WI38 (cell line): ENCODE results near the gene TM6SF1.
"Not testable (repeated sequence)": the region's sequence is repeated elsewhere in the genome, so short reads cannot be mapped to it uniquely, and the experiment has no call there.

Experiments
- H3K4me3 ChIP-seq: 2 replicates; pipeline ENCODE4 v1.5.1; 2011; ENCODE audit warnings: low read depth, mild to moderate bottlenecking, control low read depth, low read length
- CTCF ChIP-seq: IDR thresholded peaks from 2 replicates; pipeline ENCODE4 v1.5.1; 2012; ENCODE audit warnings: low read depth, mild to moderate bottlenecking, control low read depth, low read length

Gene TM6SF1

DNA sequence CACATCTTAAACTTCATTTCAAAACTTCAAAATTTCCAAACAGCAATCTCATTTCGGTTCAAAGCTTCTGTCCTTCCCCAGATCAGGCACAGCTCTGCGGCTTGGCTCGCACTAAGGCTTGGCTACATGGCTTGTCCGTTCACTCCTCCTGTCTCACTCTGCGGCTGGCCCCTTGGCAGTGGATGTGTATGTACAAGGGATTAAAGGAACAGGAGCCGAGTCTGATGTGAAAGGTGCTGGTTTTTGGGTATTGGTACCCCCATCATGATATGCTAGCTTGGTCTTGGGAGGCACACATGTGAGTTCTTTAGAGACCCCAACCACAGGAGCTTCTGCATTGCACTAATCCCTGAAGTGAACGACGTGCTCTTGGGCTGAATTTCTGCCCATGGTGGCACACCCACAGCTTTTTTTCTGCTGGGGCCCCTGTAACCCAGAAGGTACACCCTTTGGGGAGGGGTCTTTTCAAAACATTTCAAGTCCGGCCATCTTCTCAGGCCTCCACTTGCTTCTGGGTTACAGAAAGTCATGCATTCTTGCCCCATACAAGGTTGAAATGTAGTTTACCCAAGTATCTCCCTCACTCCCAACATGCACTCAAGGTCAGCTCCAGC is 12.6 kb downstream of the TM6SF1 start:
- no peak overlapping the region for H3K4me3 ChIP-seq
- no peak for TF ChIP-seq CTCF

DNA sequence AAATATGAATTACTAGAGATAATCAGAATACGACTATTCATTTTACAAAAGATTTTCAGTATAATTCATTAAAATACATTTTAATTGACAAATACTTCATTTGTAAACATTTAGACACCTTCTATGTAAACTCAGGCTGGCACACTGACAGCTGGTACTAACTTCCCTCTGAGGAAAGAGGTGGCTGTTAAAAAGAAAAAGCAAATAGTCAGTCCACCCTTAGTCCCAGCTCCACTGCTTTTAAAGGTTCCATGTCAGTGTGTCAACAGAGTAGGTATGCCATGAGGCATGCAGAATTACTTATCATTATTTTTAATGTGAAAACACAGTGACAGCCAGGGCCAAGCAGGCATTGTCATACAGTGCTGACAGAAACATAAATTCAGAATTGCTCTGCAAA is 16.1 kb downstream of the TM6SF1 start:
- no peak overlapping the region for H3K4me3 ChIP-seq
- TF ChIP-seq CTCF = no peak

DNA sequence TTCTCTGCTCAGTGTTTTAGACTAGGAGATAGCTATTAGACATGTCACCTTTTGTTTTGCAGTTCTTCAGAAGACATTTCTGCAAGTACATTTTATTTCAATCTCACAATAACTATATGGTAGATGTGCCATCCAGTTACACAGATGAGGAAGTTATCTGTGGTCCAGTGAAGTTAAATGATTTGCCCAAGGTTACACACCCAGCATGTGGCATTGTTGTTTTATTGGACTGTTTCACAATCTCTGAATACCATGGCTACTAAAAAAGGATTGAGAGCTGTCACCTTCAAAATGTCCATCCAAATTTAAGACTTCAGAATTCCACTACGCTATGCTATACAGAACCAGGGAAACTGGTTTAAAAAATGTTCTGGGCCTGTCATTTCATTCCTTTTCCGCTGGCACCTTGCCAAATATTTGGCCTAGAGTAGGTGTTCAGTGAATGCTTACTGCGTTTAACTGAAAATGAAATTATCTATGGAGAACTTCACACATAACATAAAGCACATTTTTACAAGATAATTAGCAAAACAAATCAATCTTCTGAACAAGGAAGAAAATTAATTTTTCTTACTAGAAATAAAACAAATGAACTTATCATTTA is 20.2 kb downstream of the TM6SF1 start:
- no peak for TF ChIP-seq CTCF

DNA sequence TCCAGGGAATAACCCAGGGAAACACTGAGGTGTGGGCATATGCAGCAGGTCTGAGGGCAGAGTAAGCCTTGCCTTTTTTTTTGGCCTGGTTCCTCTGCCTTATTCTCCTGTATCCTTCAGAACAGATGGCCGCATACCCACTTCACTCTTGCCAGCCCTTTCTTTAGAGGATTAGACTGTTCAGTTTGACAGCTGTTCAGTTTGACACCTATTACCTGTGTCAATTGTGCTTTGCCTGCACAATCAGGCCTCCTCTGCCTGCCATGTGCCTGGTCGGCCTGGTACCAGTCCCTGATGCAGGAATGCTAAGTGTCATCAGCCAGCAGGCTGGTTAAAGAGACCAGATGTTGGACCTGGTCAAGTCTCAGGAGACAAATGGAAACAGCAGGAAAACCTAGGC is 22.3 kb downstream of the TM6SF1 start:
- no peak overlapping the region for H3K4me3 ChIP-seq
- no peak for TF ChIP-seq CTCF

More for the DNA sequence above, 20.2 kb downstream of the TM6SF1 start:
- no peak overlapping the region for H3K4me3 ChIP-seq

GRCh38 chr15:83132861-83133523 is 25.5 kb downstream of the TM6SF1 start:
- no peak overlapping the region for H3K4me3 ChIP-seq
- no peak for TF ChIP-seq CTCF

DNA sequence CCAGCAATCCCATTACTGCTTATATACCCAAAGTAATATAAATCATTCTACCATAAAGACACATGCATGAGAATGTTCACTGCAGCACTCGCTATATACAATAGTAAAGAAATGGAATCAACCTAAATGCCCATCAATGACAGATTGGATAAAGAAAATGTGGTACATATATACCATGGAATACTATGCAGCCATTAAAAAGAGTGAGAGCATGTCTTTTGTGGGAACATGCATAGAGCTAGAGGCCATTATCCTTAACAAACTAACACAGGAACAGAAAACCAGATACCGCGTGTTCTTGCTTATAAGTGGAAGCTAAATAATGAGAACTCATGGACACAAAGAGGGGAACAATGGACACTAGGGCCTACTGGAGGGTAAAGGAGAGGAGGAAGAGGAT is 34.7 kb downstream of the TM6SF1 start:
- H3K4me3 ChIP-seq = not testable (repeated sequence)

DNA sequence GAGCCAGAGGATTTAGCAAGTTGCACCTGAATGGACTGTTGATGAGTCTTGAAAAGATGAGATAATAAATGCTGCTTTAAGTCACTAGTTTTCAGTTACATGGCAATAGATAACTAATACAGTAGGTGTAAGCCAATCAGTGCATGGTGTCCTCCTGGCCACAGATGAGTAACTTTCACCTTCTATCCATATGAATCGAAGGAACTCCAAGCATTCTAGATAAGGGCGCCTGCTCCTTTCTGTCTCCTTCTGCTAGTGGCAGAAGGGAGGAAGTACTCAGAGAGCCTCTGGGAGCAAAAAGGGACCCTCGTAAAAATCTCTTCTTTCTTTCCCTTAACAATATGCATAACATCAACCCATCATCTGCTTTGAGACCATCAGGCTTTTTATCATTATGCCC is 37.3 kb downstream of the TM6SF1 start:
- no peak for TF ChIP-seq CTCF
- H3K4me3 ChIP-seq = no peak overlapping the region

- no peak for TF ChIP-seq CTCF
- H3K4me3 ChIP-seq = no peak overlapping the region
Measured at GRCh38 chr15:83153288-83153687, 45.8 kb downstream of the TM6SF1 start.
